ENCODE data around the gene TXNRD2. TPM values are rescaled to one million over a fixed set of nuclear protein-coding genes. Genes with fewer than 3 reads are reported as not detected.

Gene TXNRD2
- total RNA-seq, 1 donor from 2014 or later: 75.4 TPM

DNA sequence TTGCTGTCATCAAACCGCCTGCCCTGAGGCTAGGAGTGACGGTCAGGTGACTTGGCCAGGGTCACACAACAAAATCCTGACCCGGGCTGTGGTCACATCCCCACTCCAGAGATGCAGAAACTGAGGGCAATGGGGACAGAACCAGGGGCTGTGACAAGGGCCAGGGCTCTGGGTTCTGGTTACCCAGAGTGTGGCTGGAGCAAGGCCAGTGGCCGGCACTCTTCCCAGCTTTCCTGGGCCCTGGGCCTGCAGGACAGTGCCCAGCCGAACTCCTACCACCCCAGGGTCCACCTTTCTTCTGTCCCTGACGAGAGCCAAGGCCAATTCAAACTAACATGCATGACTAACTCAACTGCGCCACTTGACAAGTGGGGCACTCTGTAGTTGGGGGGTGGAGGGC is 39.1 kb upstream of the TXNRD2 start:
- no peak for DNase-seq (ENCODE audit: low read depth in 2 of 2)

DNA sequence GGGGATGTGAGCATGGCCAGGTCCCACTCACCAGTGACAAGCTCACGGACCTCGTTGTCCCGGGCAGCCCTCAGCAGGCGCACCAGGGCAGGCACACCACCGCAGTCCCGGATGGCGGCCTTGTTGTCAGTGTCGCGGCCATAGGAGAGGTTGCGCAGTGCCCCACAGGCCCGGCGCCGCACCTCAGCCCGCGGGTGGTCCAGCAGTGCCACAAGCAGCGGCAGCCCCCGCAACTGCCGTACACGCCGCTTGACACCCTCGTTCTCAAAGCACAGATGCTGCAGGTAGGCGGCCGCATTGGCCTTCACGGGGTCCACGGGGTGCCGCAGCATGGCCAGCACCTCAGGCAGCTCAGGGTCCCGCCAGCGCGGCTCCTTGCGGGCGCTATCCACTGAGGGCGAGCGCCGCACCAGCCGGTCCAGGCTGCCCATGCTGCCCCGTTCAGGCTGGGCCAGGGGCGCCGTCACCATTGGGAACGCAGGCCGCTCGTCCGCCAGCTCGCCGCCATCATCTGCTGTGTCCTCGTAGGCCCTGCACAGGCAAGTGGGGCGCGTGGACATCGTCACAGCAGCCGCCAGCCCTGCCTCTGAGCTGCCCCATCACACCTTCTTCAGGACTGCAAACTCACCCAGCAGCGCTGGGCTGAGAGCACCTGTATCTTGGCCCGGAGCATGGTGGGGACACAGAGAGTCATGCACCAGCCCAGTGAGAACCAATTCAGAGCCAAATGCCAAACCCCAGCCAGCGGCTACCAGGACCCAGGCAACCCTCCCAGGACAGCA is 38.3 kb upstream of the TXNRD2 start:
- no peak for DNase-seq (ENCODE audit: low read depth in 2 of 2)

DNA sequence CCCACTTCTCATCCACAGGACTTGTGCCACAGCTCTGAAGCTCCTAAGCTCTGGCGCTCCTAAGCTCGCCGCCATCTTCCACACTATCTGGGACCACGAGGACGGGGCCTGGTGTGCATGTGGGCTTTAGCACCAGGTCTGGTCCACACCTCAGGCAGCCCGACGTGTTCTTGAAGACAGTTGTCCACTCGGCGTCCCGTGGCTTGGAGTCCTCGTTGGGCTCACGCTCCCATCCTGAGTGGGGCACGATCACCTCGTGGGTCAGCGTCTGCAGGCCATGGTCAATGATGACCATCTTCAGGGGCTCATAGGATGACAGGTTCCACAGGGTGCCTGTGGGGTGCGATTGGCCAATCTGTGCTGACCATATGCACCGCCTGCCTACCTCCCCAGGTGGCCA is 37.1 kb upstream of the TXNRD2 start:
- DNase-seq (ENCODE audit: low read depth in 2 of 2): no peak

DNA sequence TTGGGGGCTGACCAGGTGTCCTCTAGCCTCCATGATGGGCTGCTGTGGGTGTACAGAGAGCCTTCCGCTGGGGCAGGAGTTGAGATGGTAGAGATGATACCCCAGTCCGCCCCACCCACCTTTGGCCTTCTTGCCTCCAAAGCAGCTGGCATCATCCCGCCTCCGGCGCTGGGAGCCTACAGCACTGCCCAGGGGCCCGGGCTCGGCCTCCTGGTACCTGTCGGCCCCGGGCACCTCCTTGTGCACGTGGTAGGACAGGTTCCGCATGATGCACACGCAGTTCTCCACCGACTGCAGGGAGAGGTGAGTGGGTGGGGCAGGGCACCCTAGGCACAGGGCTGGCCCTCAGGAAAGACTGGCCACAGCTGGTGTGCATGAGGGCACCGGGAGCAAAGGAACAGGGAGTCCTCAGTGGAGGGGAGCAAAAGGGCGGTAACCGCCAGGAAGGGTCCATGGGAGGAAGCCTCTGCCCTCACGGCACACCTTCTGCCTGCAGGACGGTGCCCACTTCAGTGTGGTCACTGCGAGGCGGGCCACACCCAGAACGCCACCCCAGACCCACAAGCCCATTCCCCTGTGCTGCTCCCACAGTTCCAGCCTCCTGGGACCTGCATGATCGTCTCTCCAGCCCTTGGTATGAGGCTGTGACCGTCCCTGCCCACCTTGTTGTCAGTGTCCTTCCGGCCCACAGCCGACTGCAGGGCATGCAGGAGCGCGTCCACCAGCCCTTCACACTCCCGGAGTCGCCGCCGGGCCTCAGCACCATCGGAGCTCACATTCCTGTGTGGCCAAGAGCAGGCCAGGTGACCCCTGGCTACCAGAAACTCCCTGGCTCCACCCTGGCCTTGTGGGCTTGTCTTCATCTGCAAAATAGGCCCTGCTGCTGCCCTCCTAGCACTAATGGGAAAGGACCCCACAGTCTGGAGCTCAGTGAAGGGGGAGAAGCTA is 36.0 kb upstream of the TXNRD2 start:
- DNase-seq (ENCODE audit: low read depth in 2 of 2): no peak

DNA sequence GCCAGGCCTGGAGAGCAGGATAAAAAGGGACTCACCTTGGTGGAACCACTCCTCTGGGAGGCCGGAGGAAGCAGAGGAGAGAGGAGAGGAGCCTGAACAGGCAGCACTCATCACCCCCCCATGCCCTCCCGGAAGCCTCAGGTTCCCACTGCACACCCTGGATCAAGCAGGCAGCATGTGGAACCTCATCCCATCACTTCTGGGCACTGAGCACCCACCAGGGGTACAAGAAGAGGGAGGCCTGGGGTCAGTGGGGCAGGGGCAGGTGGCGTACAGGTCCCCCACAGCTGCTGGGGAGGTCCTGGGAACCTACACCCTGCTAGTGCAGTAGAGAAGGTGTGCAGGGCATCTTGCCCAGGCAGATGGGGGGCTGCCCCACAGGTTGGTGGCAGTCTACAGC is 35.1 kb upstream of the TXNRD2 start:
- no peak for DNase-seq (ENCODE audit: low read depth in 2 of 2)

DNA sequence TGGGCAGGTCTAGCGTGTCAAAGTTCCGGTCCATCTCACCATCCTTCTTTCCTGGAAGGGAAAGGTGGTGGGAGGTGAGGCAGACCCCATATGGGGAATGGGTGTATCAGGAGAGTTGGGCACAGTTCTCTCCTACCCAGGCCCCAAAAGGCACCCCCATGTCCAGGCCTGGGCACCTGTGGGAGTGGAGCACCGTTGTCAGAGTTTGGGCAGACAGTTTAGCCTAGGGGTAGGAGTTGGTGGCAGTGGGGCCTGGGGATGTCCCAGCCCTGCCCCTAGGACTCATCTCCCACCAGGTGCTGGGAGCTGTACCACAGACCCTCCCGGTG is 34.1 kb upstream of the TXNRD2 start:
- no peak for DNase-seq (ENCODE audit: low read depth in 2 of 2)

DNA sequence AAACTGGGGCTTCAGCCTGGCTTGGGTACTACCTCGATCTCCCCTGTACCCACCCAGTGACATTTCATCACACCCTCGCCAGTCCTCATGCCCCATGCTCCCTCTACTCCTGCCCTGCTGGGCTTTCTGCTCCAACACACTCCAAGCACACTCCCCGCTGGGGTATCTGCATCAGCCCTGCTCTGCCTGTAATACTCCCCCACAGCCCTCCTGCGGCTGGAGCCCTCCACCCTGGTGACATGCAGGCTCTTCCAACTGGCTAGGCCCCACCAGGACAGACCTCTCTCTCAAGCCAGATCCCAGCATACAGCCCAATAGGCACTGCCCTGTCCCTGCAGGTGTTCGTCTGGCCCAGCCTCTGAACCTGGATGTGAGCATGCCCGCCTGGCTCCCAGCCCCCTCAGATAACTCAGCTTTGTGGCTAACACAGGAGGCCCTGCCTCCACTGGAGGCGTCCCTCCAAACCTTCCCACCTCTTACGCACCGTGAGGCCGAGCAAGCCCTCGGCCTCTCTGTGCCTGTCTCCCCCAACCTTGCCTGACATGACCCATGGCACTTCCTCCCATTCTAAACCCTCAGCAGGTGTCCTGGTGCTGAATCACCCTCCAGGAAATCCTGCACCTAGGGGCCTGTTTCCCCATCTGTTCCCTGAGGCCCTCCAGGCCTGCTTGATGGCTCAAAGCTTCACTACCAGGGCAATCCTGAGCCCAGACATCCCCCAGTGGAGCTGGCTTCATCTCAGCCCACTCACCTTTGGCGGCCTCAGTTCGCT is 33.5 kb upstream of the TXNRD2 start:
- DNase-seq (ENCODE audit: low read depth in 2 of 2): peak in 1 of 2 donors; percentile 84

DNA sequence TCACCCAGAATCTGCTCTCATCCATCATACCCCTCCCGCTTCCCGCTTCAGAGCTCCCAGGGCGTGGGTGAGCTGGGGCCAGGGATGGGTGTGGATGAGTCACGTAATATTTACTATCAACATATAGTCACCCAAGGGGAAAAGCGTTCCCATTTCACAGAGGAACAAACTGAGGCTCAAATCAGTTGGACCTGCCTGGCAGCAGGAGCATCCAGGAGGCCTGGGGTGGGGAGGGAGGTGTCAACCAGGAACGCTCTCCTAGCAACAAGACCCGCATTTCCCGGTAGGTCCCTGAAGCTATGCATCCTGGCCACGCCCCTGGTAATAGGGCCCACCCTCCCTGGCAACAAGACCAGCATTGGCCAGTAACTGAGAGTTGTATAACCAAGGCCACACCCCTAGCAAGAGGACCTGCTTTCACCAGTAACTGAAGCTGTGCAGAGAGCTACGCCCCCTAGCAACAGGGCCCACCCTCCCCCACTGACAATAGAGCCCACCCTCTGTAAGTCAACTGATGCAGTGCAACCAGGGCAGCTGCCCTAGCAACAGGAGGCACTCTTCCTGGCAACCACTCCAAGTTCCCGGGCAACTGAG is 32.7 kb upstream of the TXNRD2 start:
- DNase-seq (ENCODE audit: low read depth in 2 of 2): peak; percentile 80 to 93

DNA sequence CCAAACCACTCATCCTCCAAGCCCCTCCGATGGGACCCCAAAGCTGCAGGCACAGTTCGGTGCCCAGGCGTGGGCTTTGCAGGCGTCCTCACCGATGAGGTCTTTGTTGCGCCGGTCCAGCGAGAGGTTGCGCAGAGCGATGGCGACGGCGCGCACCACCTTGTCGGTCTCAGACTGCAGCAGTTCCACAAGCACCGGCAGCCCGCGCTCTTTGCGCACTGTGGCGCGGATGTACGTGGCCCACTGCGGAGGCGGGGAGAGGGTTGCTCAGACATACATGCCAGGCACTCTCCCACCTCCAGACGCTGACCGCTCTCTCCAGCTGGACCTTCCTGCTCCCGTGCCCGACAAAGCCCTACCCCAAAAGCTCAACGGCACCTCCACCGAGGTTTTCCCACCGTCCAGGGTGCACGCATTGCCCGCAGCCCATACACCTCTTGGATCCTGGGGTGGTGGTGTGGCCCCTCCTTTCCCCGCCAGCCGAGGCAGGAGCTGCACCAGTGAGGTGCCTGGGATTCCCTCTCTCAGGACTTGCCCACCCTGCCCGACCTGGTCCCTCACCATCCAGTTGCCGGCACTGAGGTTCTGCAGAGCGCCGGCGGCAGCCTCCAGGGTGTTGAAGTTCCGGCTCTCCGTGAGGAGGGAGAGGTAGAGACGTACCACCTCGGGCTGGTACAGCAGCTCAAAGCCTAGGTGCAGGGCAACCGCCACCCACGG is 32.1 kb upstream of the TXNRD2 start:
- DNase-seq (ENCODE audit: low read depth in 2 of 2): no peak

DNA sequence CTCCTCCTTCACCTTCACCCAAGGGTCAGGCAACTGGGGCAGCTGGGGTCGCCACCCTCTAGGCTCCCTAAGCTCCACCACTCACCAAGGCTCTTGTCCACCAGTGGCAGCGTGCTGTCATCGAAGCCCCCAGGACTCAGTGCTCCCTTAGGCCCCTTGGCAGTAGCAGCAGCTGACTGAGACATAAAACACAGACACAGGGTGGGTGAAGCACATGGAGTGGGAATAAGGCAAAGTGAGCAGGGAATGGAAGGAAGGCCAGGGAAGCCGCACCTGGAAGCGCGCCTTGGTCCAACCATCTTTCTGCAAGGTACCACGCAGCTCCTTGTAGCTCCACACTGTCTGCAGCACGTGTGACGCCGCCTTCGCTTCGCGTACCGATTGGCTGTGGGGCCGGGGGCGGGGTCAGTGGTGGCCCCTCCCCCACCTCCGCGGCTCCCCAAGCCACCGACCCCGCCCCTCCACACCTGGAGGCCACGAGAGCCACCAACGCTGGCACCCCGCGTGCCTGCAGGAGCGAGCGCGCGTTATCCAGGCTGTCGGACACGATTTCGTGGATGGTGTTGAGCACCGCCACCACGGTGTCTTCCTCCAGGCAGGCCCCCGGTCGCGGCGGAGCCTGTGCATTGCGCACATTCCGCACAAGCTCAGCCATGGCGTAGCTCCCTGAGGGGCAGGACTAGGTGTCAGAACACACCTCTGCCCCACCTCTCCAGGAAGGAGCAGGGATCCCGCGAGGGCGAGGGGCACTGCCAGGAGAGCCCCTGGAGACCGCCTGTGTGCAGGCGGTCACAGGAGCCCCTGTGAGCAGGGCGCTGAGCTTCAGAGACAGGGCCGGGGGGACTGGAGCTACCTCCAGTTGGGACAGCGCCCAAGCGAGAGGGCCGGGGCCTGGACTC is 31.3 kb upstream of the TXNRD2 start:
- DNase-seq (ENCODE audit: low read depth in 2 of 2): no peak

DNA sequence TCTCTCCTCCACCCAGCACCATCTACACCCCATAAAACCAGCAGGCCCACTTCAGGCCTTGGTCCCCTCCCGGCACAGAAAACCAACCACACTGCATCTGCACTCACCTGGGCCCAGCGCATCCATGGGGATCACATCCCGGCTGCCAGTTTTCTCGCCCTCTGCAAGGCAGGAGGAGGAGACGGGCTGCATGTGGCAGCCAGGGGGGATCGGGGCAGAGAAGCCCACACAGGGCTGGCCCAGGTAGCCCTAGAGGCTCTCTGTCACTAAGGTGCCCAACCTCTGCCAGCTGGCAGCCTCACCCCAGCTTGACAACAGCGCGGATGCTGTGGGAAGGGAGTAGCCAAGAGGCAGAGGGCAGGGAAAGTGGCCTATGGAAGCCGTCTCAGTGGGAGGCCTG is 30.6 kb upstream of the TXNRD2 start:
- DNase-seq (ENCODE audit: low read depth in 2 of 2): no peak

DNA sequence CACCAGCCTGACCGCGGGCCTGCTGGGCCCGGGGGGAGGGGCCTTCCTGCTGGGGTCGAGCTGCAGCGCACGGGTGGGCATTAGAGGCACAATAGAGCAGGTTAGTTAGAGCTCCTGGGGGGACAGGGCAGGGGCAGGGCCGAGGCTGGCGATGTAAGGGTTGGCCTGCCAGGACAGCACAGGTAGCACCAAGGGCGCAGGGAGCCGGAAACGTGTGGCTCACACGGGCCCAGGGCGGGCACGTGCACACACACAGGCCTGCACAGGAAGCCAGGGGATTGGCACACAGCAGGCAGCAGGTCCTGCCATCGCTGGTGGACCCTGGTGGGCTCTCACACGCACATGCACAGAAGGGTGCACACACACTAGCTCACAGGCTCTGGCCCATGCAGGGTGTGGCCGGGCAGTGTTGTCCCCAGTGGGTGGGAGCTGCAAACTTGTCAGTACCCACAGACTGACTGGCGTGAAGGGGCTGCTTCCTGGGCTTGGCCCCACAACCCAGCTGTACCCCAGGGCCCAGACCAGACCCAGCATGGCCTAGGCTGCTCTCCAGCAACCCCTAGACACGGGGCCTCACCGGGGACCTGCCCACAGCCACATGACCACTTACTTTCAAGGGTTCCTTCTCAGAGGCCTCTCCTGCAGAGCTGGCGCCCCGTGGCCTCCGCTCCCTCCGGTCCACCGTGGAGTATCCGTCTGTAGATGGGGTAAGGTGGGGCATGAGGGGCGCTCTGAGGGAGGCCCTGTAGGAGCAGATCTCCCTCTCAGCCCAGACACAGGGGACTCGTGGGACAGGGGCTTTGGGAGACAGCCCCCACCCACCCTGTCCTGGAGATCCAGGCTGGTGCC is 29.9 kb upstream of the TXNRD2 start:
- DNase-seq (ENCODE audit: low read depth in 2 of 2): no peak

DNA sequence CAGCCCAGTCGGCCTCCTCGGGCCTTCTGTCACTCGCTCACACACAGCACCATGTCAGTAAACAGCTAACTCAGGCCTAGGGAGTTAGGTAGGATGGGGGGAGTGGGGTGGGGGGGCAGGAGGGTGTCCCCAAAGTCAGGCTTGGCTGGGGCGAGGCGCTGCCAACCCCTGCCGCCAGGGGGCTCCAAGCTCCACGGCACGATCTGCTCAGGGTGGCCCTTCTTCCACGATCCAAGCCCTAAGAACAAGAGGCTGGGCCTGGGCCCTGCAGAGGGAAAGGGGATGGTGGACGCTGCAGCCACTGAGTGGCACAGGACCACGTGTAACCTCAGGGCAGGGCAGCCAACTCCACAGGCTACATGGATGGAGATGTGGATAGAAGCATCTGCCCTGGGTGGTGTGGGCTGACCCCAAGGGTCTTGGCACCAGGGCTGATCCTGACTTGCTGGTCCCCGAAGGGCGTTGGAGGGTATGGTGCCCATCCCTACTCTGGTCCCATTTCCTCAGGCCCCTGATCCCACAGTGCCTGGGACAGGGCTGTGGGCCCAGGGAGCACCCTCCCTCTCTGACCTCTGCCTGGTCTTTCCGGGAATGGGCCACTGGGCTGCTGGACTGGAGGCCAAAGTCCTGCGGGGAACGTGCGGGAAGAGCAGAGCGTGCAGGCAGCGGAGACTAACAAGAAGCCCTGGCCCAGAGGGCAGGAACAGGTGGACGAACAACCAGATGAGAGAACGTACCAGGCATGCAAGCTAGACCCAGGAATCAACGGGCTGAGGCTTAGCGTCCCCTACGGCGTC is 29.1 kb upstream of the TXNRD2 start:
- DNase-seq (ENCODE audit: low read depth in 2 of 2): peak in 1 of 2 donors; percentile 56

DNA sequence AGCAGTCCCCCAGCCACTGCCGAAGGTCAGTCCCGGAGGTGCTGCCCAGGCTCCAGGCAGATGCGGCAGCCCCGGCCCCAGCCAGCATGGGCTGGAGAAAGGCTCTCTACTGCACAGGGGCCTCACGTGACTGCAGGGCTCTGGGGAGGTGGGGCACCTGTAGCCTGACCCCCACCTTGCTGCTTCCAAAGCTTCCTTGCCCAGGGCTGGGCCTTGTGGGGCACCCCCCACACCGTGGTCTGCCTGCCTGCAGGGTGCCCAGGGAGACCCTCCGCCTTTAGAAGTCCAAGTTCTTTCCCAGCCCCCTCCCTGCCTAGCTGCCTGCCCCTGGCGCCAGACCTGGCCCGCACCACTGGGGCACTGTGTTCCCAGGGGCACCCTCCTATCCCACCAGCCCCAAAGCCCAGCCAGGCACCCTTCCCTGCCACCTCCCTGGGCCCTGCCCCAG is 28.4 kb upstream of the TXNRD2 start:
- DNase-seq (ENCODE audit: low read depth in 2 of 2): no peak

DNA sequence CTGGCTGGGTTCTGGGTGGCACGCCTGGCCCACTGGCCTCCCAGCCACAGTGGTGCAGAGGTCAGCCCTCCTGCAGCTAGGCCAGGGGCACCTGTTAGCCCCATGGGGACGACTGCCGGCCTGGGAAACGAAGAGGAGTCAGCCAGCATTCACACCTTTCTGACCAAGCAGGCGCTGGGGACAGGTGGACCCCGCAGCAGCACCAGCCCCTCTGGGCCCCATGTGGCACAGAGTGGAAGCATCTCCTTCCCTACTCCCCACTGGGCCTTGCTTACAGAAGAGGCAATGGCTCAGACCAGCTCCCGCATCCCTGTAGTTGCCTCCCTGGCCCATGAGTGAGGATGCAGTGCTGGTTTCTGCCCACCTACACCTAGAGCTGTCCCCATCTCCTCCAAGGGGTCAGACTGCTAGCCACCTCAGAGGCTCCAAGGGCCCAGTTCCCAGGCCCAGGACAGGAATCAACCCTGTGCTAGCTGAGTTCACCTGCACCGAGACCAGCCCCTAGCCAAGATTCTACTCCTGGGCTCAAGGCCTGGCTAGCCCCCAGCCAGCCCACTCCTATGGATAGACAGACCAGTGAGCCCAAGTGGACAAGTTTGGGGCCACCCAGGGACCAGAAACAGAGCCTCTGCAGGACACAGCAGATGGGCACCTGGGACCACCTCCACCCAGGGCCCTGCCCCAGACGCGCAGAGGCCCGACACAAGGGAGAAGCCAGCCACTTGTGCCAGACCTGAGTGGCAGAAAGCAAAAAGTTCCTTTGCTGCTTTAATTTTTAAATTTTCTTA is 27.7 kb upstream of the TXNRD2 start:
- no peak for DNase-seq (ENCODE audit: low read depth in 2 of 2)

DNA sequence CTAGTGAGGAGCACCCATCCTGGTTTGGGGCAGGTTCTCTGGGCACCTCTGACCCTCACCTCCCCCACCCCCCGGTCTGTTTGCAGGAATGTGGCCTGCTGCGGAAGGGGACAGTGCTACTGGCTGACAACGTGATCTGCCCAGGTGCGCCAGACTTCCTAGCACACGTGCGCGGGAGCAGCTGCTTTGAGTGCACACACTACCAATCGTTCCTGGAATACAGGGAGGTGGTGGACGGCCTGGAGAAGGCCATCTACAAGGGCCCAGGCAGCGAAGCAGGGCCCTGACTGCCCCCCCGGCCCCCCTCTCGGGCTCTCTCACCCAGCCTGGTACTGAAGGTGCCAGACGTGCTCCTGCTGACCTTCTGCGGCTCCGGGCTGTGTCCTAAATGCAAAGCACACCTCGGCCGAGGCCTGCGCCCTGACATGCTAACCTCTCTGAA is 26.9 kb upstream of the TXNRD2 start:
- no peak for DNase-seq (ENCODE audit: low read depth in 2 of 2)

DNA sequence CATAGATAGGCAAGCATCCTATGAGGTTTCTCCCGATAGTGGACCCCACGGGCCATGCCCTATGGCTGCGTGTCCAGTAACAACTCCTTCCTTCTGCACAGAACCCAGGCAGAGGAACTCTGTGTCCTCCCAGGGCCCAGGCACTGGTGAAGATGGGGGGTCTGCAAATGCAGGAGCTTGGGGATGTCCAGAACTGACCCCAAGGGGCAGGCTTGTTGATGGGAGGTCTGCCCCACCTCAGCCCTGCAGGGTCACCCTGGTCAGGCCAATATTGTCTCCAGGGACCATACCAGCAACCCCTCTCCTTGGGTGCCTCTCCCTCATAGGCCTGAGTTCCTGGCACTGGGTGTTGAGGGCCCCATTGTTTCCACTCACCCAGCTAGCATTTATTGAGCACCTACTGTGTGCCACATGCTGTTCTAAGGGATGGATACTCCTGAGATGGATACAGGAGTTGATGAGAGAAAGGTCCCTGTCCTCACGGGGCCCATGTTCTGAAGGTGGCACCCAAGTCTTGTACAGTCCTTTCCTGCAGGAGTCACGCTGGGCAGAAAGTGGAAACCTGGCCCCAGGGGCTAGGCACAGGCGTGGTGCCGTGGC is 26.3 kb upstream of the TXNRD2 start:
- no peak for DNase-seq (ENCODE audit: low read depth in 2 of 2)
